NCI-H2081 treated with DMSO at 0.1 percent for 48 hours (cell line): ENCODE data around the gene KCNK3.

Experiments used
- DNase-seq: peaks from one replicate; lab custom pipeline; 2025; lab: John Stamatoyannopoulos, UW

The KCNK3 gene

DNA sequence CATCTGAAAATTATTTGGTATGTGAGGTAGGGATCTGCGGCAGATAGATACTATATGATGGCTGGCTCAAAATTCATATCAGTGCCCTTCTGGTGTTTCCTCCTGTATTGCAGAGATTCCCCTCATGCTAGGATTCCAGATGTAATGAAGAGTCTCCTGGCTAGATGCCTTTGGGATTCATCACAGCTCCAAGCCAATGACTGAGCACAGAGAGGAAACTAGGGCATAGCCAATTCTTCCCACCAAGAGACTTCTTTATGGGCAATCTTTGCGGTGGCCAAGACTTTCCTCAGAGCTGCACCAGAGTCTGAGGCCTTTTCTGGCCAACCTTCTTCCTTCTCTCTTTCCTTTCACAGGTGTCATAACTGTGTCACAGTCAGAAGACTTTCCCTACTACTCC is 25.9 kb upstream of the KCNK3 start:
- no peak for DNase-seq

DNA sequence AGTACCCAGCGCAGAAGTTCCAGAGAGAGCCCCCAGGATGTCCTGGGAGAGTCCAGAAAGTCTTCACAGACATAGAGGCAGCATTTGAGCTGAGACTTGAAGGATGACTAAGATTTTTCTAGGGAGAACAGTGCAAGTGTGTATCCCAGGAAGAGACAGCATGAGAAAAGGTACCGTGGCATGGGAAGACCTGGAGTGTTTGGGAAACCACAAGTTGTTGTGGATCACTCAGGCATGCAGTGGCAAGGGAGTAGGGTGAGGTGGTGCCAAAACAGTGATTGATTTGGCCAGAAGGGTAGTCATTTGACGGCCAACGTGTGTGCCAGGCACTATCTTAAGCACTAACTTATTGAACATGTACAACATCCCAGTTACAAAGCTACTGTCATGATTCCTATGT is 24.5 kb upstream of the KCNK3 start:
- DNase-seq: no peak

- no peak for DNase-seq
Observed at GRCh38 chr2:26668856-26669750, 23.4 kb upstream of the KCNK3 start.

- DNase-seq: no peak
Observed at GRCh38 chr2:26670171-26670570, 22.4 kb upstream of the KCNK3 start.

DNA sequence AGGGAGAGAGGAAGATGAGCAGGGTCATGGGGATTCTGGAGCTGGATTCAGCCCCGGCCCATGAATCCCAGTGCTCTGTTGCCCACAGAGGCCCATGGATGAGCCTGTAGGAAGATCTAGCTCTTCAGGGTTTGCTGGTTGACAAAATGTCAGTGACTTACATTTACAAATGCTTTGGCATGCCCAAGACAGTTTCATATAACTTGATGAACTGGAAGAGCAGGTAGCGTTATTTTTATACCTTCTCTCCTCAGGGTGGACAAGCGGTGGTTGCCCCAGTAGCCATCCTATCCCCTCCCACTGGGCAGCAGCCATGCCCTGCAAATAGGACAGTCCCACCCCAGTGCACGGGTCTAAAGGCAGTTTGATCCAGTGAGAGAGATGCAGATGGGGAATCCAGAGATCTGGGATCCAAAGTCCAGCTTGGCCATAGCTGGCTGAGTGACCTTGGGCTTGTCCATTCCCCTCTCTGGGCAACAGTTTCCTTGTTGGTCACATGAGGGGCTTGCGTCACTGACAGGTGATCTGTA is 21.5 kb upstream of the KCNK3 start:
- DNase-seq: no peak

DNA sequence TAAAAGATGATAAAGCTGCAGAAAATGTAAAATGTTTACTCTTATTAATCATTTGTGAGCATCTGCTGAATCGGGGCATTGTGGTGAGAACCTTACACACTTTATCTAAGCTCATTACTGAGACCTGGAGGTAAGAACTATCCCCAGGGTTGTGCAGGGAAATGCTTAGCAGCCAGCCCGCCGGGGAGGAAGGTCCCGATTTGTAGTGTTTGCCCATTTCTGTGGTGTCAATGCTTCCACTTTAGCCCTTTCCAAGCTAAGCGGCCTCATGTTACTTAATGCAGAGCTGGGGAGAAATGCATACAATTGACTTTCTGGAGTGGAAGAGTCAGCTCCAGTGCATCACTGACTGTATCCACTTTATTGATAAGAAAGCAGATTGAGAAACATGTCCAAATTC is 20.8 kb upstream of the KCNK3 start:
- DNase-seq: no peak

- DNase-seq: no peak
Observed at GRCh38 chr2:26672112-26672817, 20.3 kb upstream of the KCNK3 start.

- DNase-seq: no peak
Observed at GRCh38 chr2:26672818-26673393, 19.6 kb upstream of the KCNK3 start.

DNA sequence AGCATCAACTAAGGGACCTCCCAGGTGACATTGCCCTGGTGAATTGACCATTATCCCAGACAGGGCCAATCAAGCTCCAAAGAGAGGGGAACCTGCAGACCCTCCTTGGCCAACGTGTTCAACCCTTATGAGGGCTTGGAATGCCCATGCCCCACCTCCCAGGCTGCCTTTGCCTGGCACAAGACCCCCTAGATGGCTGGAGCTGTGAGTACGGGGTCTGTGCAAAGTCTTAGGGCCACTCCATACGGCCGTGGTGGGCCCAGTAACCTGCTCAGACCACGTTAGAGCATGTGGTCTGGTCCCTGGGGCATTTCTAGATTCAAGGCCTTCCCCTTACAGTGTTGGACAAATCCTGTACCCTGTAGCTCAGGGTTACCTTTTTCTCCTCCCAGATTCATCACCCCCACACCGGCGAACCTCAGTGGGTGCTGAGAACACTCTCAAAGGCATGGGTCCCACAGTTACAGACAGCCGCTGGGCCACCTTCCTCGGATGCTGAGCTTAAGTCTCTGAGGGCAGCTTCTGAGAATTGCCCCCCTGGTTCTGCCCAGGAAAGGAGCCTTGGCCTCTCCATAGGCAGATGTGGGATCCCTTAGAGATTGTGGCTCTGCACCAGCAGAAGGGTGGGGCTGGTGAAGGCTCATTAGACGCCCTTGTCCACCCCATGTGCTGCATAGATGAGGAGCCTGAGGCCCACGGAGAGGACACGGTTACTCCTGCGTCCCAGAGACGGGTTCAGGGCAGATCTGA is 18.3 kb upstream of the KCNK3 start:
- DNase-seq: no peak

- DNase-seq: no peak
Observed at GRCh38 chr2:26674771-26675170, 17.8 kb upstream of the KCNK3 start.

DNA sequence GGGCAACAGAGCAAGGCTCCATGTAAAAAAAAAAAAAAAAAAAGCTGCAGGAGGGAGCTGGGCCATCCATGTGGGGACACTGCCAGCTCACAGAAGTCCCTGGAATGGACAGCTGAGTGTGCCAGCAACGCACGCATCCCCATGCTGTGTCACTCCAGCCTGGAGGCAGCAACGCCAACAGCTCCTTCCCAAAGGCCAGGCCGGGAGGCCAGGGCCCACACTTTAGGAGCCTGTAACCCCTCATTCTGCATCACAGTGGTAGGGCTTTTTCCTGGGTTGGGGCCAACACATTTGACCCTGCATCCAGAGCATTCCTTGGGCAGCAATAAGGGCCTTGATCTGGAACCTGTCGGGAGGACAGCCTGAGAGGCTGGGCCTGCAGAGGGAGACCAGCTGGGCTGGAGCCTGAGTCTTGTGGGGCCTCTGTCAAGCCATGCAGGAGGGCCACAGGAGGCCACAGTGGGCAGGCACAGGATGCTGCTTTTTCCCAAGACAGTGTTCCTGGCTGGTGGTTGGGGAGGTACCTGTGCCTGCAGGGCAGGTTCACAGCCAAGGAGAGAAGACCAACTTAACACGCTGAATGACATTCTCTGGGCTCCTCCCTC is 16.8 kb upstream of the KCNK3 start:
- no peak for DNase-seq

DNA sequence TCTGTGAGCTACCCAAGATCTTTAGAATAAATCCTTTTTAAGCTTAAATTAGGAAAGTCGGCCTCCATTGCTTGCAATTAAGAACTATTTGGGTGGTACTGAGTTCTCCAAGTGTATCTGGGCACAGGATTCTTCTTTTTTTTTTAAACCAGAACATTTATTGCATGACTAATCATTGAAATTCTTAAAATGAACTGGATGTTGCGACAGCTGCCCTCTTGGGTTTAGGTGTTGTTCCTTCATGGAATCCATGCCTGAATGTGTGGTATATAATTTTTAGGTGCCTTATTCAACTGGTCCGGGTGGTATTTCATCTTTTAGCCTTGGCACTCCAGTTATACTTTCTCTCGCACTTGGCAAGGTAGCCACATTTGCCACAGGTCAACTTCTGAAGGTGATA is 14.5 kb upstream of the KCNK3 start:
- DNase-seq: no peak

- DNase-seq: no peak
Observed at GRCh38 chr2:26679867-26680266, 12.7 kb upstream of the KCNK3 start.

- no peak for DNase-seq
Observed at GRCh38 chr2:26681656-26682055, 10.9 kb upstream of the KCNK3 start.

GRCh38 chr2:26682155-26682554 is 10.4 kb upstream of the KCNK3 start:
- no peak for DNase-seq

DNA sequence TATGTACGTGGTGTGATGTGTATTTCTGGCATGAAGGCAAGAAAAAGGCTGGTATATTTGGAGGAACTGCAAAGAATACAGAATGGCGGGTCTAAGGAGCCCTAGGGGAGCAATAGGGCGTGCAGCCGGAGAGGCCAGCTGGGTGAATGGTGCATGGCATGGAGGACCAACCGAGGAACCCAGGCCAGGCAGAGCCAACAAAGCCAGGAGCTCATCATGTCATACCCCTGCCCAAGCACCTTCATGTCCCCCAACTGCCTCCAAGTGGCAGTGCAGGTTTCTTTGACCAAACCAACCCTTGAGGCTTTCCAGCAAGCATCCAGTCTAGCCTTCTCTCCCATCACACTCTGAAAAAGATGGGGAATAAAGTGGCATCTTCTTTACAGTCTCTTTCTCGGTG is 8.9 kb upstream of the KCNK3 start:
- no peak for DNase-seq

DNA sequence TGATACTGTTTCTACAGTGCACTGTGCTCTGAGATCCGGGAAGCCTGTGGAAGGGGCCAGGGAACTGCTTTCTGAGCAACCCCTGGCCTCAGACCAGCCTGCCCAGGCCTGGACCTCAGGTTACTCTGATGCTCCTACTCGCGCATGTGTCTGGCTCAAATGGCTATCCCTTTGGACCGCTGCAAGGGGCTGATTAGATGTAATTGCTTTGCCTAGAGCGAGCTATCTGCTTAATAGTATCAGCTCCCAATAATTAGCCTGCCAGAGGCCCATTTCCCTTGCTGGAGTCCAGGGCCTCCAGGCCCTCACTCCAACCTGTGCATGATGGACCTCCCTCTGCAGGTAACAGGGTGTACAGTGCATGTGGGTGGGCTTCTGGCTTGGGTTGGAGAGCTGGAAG is 7.2 kb upstream of the KCNK3 start:
- DNase-seq: no peak

DNA sequence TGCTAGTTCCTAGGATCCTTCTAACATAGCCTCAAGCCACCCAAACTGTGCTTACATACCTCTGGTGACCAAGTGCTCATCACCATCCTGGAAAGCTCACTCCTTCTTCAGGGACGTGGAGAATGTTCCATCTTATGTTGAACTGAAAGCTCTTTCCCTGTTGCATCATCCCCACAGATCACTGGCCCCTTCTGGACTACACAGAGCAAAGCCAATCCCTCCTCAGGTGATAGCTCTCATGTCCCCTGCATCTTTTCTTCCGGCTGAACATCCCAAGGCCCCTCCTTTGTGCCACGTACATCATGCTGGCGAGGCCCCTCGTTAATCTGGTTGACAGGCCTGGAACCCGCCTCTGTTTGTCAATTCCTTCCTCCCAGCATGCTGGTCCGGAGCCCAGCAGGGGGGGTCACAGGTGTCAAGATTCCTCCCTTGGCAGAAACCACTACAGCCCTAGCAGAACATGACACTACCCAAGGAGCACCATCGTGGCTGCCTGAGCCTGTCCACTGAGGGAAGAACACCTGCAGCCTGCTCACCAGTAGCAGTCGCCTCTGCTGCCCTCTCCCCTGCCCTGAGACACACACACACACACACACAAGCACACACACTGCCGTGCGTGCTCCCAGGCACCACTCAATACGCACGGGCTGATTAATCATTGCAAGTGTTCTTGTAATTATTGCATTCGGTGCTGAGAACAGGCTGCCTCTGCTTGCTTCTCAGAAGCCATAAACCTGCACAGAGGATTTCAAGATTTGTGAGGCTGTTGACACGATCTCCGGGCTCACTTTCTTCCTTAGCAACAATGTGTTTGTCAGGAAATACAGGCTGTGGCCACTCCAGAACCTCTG is 6.3 kb upstream of the KCNK3 start:
- DNase-seq: no peak

DNA sequence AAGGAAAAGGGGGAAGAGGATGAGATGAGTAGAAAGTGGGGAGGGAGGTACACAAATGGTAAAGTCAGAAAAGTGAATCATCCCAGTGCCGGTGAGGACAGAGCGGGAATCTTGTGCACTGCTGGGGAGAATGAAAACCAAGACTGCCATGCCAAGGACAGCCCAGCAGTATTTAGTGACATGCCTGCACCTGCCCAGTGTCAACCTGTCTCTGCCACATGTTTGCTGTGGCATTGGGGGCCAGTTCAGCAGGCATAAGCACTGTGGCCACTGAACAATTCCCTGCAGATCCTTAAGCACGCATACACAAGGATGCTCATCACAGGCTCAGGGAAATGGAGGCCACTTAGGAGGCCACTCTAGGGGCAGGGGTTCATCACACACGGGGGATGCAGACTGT is 5.2 kb upstream of the KCNK3 start:
- DNase-seq: no peak

GRCh38 chr2:26687801-26688200 is 4.7 kb upstream of the KCNK3 start:
- DNase-seq: no peak

DNA sequence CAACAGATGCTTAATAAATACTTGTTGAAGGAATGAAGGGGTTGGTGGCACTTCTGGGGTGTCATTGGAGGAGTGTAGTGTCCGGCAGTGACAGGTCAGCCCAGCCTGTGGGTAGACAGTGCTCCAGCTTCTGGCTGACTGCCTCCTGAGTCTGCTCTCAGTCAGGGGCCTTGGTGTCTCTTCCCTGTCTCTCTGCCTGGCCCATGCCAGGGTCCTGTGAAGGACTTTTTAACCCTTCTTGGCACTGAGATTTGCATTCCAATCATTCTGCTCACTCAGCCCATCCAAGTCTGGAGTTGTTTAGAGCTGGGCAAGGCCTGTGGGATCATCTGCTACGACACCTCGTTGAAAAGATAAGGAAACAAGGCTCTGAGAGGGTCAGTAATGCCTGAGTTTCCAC is 1.4 kb upstream of the KCNK3 start:
- no peak for DNase-seq
